ENCODE measurements around the gene PLCG2.

PLCG2 gene

GRCh38 chr16:81786321-81786720, 7.2 kb downstream of the PLCG2 start:
- TF ChIP-seq, protein P1, sequence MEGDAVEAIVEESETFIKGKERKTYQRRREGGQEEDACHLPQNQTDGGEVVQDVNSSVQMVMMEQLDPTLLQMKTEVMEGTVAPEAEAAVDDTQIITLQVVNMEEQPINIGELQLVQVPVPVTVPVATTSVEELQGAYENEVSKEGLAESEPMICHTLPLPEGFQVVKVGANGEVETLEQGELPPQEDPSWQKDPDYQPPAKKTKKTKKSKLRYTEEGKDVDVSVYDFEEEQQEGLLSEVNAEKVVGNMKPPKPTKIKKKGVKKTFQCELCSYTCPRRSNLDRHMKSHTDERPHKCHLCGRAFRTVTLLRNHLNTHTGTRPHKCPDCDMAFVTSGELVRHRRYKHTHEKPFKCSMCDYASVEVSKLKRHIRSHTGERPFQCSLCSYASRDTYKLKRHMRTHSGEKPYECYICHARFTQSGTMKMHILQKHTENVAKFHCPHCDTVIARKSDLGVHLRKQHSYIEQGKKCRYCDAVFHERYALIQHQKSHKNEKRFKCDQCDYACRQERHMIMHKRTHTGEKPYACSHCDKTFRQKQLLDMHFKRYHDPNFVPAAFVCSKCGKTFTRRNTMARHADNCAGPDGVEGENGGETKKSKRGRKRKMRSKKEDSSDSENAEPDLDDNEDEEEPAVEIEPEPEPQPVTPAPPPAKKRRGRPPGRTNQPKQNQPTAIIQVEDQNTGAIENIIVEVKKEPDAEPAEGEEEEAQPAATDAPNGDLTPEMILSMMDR (conservative IDR thresholded peaks at IDR 0.05; ENCODE audit: low read depth): no peak
- H3K27ac ChIP-seq: no peak overlapping the region
- peak; percentile 11 for DNase-seq (ENCODE audit: low spot score)
- ChIA-PET CTCF (no interaction called here), POLR2A (ENCODE audit: low non-redundant PET) (no interaction called here)

GRCh38 chr16:81786868-81787267, 7.8 kb downstream of the PLCG2 start:
- ChIA-PET CTCF (no interaction called here), POLR2A (ENCODE audit: low non-redundant PET) (no interaction called here)
- no peak for DNase-seq (ENCODE audit: low spot score)
- TF ChIP-seq, protein P1 (conservative IDR thresholded peaks at IDR 0.05; ENCODE audit: low read depth): no peak
- no peak overlapping the region for H3K27ac ChIP-seq

GRCh38 chr16:81787659-81788058, 8.6 kb downstream of the PLCG2 start:
- TF ChIP-seq, protein P1 (conservative IDR thresholded peaks at IDR 0.05; ENCODE audit: low read depth): no peak
- CTCF ChIA-PET: no interaction called here

GRCh38 chr16:81790277-81790676, 11.2 kb downstream of the PLCG2 start:
- ChIA-PET CTCF (no interaction called here), POLR2A (ENCODE audit: low non-redundant PET) (no interaction called here)
- DNase-seq (ENCODE audit: low spot score): no peak
- TF ChIP-seq, protein P1 (conservative IDR thresholded peaks at IDR 0.05; ENCODE audit: low read depth): no peak
- H3K27ac ChIP-seq: no peak overlapping the region

More at GRCh38 chr16:81787659-81788058, 8.6 kb downstream of the PLCG2 start:
- no peak for DNase-seq (ENCODE audit: low spot score)
- POLR2A ChIA-PET (ENCODE audit: low non-redundant PET): no interaction called here
- no peak overlapping the region for H3K27ac ChIP-seq

DNA sequence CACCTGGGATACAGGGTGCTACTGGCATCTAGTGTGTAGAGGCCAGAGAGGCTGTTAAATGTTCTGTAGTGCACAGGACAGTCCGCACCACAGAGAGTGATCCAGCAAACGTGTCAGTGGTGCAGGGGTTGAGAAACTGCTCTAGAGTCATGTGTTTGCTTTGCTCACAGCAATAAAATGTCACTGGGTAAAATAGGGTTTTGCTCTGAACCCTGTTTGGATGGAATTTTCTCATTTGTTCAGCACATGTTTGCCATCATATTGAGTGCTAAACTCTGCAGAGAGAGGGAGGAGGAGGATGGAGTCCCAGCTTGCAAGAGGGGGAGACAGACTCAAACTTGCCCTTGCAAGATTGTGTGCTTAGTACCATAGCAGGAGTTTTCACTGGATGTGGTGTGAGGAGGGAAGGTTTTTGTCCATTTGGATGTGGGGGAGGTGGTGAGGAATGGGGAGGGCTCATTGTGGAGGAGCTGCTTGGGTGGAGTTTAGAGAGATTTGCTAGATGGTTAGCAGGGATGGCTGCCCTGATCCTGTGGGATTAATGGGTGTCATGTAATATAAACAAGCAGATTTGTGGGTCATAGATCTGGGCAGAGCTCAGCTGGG, 11.8 kb downstream of the PLCG2 start:
- POLR2A ChIA-PET (ENCODE audit: low non-redundant PET): no interaction called here
- CTCF ChIA-PET: interaction anchor here (0.6 kb wide), 1 partner anchor 95 kb away, joined by 4 read pairs; no protein-coding TSS in a partner anchor
- no peak for DNase-seq (ENCODE audit: low spot score)
- TF ChIP-seq, protein P1 (conservative IDR thresholded peaks at IDR 0.05; ENCODE audit: low read depth): no peak
- H3K27ac ChIP-seq: no peak overlapping the region

GRCh38 chr16:81792828-81793227, 13.7 kb downstream of the PLCG2 start:
- ChIA-PET CTCF (interaction anchor here (0.5 kb wide), 1 partner anchor 813 kb away, joined by 3 read pairs; no protein-coding TSS in a partner anchor), POLR2A (ENCODE audit: low non-redundant PET) (no interaction called here)
- TF ChIP-seq, protein P1 (conservative IDR thresholded peaks at IDR 0.05; ENCODE audit: low read depth): no peak
- DNase-seq (ENCODE audit: low spot score): no peak
- H3K27ac ChIP-seq: no peak overlapping the region
